Epithelial cell of esophagus (primary cell): Measurements from ENCODE around the gene OVCA2.

ENCODE experiments used
- DNase-seq: peaks from one replicate; pipeline ENCODE4 v3.0.0; 2010; ENCODE audit warnings: low read depth
- H3K4me3 ChIP-seq: 2 replicates; pipeline ENCODE4 v1.5.1; 2011; ENCODE audit warnings: mild to moderate bottlenecking, low read length, control low read depth
- TF ChIP-seq, protein P1 (sequence below): IDR thresholded peaks from 2 replicates; pipeline ENCODE4 v1.5.1; 2011; ENCODE audit warnings: low read depth, mild to moderate bottlenecking, low read length, control low read depth, inconsistent platforms; ENCODE audit not compliant: insufficient read depth; ENCODE audit errors: missing control alignments

Gene OVCA2

DNA sequence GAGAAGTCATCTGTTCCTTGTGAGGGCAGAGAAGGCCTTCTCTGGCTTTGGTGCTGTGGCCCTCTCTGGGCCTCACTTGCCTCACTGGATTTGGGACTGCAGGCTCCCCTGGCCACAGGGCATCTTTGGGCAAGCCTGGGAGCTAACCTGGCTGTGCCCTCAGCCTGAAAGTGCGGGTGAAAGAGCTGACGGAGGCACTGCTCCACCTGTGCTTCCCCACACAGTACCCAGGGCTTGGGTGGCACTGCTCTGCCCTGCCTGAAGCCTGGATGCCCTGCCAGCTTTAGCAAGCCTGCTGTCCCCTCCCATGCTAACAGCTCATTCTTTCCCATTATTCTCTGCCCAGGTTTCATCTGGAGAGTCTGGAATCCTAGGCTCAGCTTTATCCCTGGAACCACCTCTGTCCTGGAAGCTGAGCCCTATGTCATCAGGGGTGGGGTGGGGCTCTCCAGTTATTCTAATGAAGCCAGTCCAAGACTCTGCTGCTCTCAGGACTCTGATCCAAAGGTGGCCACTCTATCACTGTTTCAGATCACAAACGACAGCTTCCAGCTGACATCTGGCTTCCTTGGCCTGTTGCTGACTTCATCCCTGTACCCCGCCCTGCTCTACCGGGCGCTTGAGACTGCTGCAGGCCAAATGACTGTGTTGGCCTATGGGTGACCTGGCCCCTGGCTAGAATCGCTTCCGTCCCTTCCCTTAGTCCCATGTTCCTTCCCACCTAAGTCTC is 42.4 kb downstream of the OVCA2 start:
- TF ChIP-seq, protein P1, sequence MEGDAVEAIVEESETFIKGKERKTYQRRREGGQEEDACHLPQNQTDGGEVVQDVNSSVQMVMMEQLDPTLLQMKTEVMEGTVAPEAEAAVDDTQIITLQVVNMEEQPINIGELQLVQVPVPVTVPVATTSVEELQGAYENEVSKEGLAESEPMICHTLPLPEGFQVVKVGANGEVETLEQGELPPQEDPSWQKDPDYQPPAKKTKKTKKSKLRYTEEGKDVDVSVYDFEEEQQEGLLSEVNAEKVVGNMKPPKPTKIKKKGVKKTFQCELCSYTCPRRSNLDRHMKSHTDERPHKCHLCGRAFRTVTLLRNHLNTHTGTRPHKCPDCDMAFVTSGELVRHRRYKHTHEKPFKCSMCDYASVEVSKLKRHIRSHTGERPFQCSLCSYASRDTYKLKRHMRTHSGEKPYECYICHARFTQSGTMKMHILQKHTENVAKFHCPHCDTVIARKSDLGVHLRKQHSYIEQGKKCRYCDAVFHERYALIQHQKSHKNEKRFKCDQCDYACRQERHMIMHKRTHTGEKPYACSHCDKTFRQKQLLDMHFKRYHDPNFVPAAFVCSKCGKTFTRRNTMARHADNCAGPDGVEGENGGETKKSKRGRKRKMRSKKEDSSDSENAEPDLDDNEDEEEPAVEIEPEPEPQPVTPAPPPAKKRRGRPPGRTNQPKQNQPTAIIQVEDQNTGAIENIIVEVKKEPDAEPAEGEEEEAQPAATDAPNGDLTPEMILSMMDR, result no peak
- peak; percentile 58 for DNase-seq
- no peak overlapping the region for H3K4me3 ChIP-seq

DNA sequence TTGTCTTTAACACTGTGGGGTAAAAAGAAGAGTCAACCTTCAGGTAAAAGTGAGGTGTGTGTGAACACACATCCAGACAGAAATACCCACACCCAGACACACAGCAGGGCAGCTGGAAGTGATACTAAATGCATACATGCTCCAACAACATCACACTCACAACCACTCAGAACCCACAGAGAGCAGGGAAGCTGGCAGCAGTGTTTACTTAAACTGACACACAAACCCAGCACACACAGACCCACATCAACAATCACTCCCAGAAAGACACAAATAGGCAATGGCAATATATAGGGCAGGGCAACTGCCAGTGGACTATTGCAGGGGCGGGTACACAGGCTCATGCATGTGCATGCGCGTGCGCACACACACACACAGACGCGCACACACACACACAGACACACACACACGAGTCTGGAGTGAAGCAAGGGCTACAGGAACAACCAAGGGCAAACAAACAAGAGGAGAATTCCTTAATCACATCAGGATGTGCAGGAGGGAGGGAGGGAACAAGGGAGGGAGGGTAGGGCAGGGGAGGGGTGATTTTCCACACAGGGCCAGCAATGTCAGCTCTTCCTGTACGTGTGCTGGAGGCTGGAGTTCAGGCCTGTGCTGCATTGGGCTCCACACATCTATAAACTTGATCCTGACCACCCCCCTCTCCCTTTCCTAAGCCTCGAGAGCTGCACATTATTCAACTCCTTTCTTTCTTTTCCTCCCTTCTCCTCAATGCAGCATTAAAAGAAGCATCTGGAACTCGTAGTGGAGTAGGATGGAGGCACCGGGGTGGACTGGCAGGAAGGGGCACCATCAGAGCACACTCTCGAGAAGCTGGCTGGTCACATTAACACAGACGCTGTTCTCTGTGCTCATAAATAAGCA is 43.2 kb downstream of the OVCA2 start:
- peak; percentile 66 for DNase-seq
- no peak overlapping the region for H3K4me3 ChIP-seq
- TF ChIP-seq, protein P1, result no peak

DNA sequence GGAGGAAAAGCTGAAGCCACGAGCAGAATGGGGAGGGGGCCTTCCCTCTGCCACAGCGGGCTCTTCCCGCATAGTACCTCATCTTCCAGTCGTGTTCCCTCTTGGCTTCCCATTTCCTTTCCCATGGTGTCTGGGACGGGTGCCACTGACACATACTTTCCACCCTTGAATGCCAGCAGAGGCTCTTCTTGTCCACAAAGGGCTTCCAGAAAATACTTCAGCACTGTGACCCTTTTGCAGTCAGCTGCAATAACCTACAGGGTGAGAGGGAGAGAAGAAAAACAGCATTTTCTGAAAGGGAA is 43.8 kb downstream of the OVCA2 start:
- DNase-seq, result no peak
- TF ChIP-seq, protein P1, result no peak
- no peak overlapping the region for H3K4me3 ChIP-seq

DNA sequence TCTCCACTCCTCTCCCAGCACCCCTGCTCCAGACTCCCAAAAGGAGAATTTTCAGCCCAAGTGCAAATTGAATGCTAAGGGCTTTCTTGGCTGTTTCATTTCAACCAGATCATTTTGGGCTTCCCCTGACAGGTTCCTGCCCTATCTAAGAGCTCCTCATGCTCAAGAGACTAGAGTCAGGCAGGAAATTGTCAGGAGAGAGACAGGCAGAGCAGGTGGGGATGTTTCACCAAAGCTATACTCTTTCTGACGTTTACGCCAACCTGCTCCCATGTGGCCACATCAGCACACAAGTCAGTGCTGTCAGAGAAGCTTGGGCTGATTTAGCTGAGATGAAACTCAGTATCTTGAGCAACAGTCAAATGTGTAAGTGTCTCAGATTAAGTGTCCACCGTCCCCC is 44.5 kb downstream of the OVCA2 start:
- TF ChIP-seq, protein P1, result no peak
- no peak overlapping the region for H3K4me3 ChIP-seq
- DNase-seq, result no peak

DNA sequence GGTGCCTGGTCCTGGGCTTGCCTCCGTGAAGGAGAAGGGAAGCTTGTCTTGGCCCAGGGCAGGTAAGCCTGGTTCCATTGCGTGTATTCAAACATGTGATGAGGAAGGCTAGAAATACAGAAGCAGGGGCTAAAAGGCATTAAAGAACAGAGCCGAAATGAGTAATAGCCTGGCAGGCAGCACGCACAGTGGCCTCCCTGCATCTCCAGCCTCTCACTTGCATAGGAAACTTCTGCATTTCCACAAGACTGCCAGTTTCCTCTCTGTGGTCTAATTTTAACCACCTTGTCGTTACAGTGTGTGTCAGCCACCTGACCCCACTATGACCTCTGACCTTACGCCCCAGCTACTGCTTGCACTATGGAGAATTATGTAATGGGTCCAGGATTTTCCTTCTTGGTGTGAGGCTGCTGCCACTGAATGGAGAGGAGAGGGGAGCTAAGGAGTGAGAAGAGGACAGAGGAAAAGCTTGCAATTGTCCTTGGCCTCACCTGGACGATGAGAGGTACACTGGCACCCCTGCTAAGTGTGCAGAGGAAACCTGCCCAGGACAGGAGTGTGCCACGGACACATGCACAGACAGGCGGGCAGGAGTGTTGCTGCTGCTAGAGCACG is 45.9 kb downstream of the OVCA2 start:
- TF ChIP-seq, protein P1, result no peak
- no peak for DNase-seq

DNA sequence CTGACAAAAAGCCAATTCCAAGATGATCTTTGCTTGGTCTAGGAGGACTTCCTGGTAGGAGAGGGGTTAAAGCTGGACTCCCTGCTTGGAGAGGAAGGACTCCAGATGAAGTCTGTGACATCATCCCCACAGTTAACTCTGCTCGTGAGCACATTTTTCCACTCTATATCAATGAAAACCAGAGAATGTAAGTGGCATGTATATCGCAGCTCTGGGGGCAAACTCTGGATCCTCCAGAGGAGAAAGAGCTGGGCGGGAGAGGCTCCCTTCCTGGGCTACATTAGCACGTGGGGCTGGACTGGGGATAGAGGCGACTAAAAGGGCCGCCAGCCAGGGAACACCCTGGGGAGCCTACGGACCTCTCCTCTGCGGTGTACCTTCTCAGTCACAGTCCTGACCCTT is 47.2 kb downstream of the OVCA2 start:
- DNase-seq, result no peak
- H3K4me3 ChIP-seq, result no peak overlapping the region
- TF ChIP-seq, protein P1, result no peak

More for the DNA sequence above, 45.9 kb downstream of the OVCA2 start:
- H3K4me3 ChIP-seq, result no peak overlapping the region
